ENCODE results near the gene KIF22. TPM values are rescaled to one million over a fixed set of nuclear protein-coding genes. Genes with fewer than 3 reads are reported as not detected.

The KIF22 gene
- total and polyA plus RNA-seq, 9 of the 15 experiments (the other 6 are each of a cell fraction or from before 2014, with no cell fraction given): 8.7 to 232 (median 131) TPM

GRCh38 chr16:29811170-29811895 lies 20.8 kb downstream of the KIF22 start (continued):
- TF ChIP-seq NCOR1 (IDR thresholded peaks at IDR 0.05): peak; percentile 39
- TF ChIP-seq E2F3 (CRISPR knock-in tag; IDR thresholded peaks at IDR 0.05): no peak
- peak in 1 of 2 experiments; percentile 69; a peak in 2 of 4 replicates for TF ChIP-seq SRF (CRISPR knock-in tag; IDR thresholded peaks at IDR 0.05)
- 0 out of 2 replicates have a peak, but pooled peaks have one; percentile 9 for TF ChIP-seq CHD2 (IDR thresholded peaks at IDR 0.05; ENCODE audit: low read depth, low read length)
- no peak for TF ChIP-seq RBM15 (IDR thresholded peaks at IDR 0.05; ENCODE audit: insufficient read depth, low read length)
- no peak for TF ChIP-seq ZBTB17 (CRISPR knock-in tag; IDR thresholded peaks at IDR 0.05)
- no peak for TF ChIP-seq TAF9B (IDR thresholded peaks at IDR 0.05; ENCODE audit: partially characterized antibody)
- peak; percentile 91 for TF ChIP-seq ZNF766 (CRISPR knock-in tag; conservative IDR thresholded peaks at IDR 0.05)
- TF ChIP-seq SMAD4 (CRISPR knock-in tag; conservative IDR thresholded peaks at IDR 0.05): peak; percentile 42; the same call in 1 of the 2 replicates
- no peak for TF ChIP-seq TFAM (CRISPR knock-in tag; conservative IDR thresholded peaks at IDR 0.05)
- no peak for TF ChIP-seq NR2F6 (CRISPR knock-in tag; IDR thresholded peaks at IDR 0.05)
- TF ChIP-seq HNRNPUL1 (IDR thresholded peaks at IDR 0.05; ENCODE audit: low read length): no peak
- TF ChIP-seq MEIS2 (IDR thresholded peaks at IDR 0.05; ENCODE audit: partially characterized antibody): peak; percentile 8
- TF ChIP-seq RBM39 (optimal IDR thresholded peaks at IDR 0.05; ENCODE audit: low read depth, low read length): peak; percentile 54
- TF ChIP-seq CBFA2T3 (IDR thresholded peaks at IDR 0.05): no peak
- no peak for TF ChIP-seq YBX1 (IDR thresholded peaks at IDR 0.05)
- TF ChIP-seq CBX5 (IDR thresholded peaks at IDR 0.05; ENCODE audit: borderline replicate concordance, low read depth): no peak
- no peak for TF ChIP-seq WHSC1 (IDR thresholded peaks at IDR 0.05; ENCODE audit: low read length)
- no peak for TF ChIP-seq NR2C1 (IDR thresholded peaks at IDR 0.05)
- no peak for TF ChIP-seq NR2C1 (tag; IDR thresholded peaks at IDR 0.05)
- peak; percentile 96 for TF ChIP-seq PKNOX1 (IDR thresholded peaks at IDR 0.05)
- TF ChIP-seq MAX (CRISPR knock-in tag; IDR thresholded peaks at IDR 0.05): peak; percentile 56
- no peak for TF ChIP-seq NFE2L1 (tag; IDR thresholded peaks at IDR 0.05; ENCODE audit: borderline replicate concordance, low read depth)
- peak in 1 of 2 experiments; percentile 40; a peak in 2 of 4 replicates for TF ChIP-seq MAZ (CRISPR knock-in tag; conservative IDR thresholded peaks at IDR 0.05 in 1 of 2, IDR thresholded peaks at IDR 0.05 in 1 of 2)
- no peak for TF ChIP-seq ETV1 (tag; conservative IDR thresholded peaks at IDR 0.05; ENCODE audit: low read depth)
- TF ChIP-seq MEF2D (tag; conservative IDR thresholded peaks at IDR 0.05; ENCODE audit: low read depth): peak; percentile 47; the same call in 1 of the 2 replicates
- no peak for TF ChIP-seq MCM2 (IDR thresholded peaks at IDR 0.05; ENCODE audit: low read depth)
- TF ChIP-seq POLR2G (IDR thresholded peaks at IDR 0.05; ENCODE audit: low read depth, low read length): peak; percentile 78
- TF ChIP-seq ZNF780A (CRISPR knock-in tag; IDR thresholded peaks at IDR 0.05): 0 out of 2 replicates have a peak, but pooled peaks have one; percentile 24
- no peak for TF ChIP-seq ZNF324 (CRISPR knock-in tag; IDR thresholded peaks at IDR 0.05)
- no peak for TF ChIP-seq POU5F1 (IDR thresholded peaks at IDR 0.05; ENCODE audit: borderline replicate concordance, low read depth, low read length, partially characterized antibody)
- TF ChIP-seq PHB (CRISPR knock-in tag; IDR thresholded peaks at IDR 0.05): no peak

Measured in K562 (cell line).